Measurements from ENCODE around the gene DLG2.

DNA sequence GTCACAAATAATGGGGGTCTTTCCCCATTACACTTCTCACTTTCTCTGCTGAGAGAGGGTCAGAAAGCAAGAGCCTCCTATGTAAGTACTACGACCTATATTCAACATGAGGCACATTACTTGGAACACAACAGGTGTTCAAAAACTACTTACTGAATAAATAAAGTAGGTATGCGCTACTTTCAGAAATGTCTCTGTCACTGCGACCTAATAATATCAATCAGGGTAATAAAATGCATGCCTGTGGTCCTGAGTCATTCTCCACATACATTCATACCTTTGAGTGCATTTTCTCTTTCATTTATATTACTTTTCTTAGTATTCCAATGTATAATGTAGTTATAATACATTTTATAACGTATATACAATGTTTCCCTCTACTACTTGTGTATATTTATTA is 838.9 kb downstream of the DLG2 start:
- TF ChIP-seq, protein P1, sequence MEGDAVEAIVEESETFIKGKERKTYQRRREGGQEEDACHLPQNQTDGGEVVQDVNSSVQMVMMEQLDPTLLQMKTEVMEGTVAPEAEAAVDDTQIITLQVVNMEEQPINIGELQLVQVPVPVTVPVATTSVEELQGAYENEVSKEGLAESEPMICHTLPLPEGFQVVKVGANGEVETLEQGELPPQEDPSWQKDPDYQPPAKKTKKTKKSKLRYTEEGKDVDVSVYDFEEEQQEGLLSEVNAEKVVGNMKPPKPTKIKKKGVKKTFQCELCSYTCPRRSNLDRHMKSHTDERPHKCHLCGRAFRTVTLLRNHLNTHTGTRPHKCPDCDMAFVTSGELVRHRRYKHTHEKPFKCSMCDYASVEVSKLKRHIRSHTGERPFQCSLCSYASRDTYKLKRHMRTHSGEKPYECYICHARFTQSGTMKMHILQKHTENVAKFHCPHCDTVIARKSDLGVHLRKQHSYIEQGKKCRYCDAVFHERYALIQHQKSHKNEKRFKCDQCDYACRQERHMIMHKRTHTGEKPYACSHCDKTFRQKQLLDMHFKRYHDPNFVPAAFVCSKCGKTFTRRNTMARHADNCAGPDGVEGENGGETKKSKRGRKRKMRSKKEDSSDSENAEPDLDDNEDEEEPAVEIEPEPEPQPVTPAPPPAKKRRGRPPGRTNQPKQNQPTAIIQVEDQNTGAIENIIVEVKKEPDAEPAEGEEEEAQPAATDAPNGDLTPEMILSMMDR (IDR thresholded peaks at IDR 0.05; ENCODE audit: low read depth, low read length, missing input control) = no peak
- TF ChIP-seq, protein P2, sequence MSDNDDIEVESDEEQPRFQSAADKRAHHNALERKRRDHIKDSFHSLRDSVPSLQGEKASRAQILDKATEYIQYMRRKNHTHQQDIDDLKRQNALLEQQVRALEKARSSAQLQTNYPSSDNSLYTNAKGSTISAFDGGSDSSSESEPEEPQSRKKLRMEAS (IDR thresholded peaks at IDR 0.05) = no peak
- TF ChIP-seq FOXA1 (IDR thresholded peaks at IDR 0.05) (no peak), RAD21 (IDR thresholded peaks at IDR 0.05) (no peak), GABPA (IDR thresholded peaks at IDR 0.05 in 1 of 2, conservative IDR thresholded peaks at IDR 0.05 in 1 of 2) (no peak), SP1 (IDR thresholded peaks at IDR 0.05) (no peak)
